ENCODE data around the gene MRFAP1L1. TPM values are rescaled to one million over a fixed set of nuclear protein-coding genes. Genes with fewer than 3 reads are reported as not detected.

The MRFAP1L1 gene
- total RNA-seq, 1 experiment from 2014 or later = 61.1 TPM

GRCh38 chr4:6716958-6717655 is 7.4 kb upstream of the MRFAP1L1 start:
- no peak for DNase-seq (ENCODE audit: low read depth)

DNA sequence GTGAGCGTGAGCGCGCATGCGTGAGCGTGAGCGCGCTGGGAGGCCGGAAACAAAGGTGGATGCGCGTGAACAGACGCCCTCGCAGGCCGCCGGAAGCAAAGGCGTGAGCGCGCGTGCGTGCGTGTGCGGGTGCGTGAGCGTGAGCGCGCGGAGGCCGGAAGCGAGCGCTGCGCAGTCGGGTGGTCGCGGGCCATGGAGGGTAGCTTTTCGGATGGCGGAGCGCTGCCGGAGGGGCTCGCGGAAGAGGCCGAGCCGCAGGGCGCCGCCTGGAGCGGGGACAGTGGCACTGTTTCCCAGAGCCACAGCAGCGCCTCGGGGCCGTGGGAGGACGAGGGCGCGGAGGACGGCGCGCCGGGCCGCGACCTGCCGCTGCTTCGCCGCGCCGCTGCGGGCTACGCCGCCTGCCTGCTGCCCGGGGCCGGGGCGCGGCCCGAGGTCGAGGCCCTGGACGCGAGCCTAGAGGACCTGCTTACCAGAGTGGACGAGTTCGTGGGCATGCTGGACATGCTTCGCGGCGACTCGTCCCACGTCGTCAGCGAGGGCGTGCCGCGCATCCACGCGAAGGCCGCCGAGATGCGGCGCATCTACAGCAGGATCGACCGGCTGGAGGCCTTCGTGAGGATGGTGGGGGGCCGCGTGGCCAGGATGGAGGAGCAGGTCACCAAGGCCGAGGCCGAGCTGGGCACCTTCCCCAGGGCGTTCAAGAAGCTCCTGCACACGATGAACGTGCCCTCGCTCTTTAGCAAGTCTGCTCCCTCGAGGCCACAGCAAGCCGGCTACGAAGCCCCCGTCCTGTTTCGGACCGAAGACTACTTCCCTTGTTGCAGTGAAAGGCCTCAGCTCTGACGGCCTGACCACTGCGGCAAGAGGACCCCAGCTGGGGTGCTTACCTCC is 6.6 kb upstream of the MRFAP1L1 start, which contains the start of gene BLOC1S4:
TSS of gene BLOC1S4 (plus strand) at position 157 of the 894 bp plus-strand sequence. CDS start at position 193, 36 bp downstream.
- DNase-seq (ENCODE audit: low read depth) = peak; percentile 87

DNA sequence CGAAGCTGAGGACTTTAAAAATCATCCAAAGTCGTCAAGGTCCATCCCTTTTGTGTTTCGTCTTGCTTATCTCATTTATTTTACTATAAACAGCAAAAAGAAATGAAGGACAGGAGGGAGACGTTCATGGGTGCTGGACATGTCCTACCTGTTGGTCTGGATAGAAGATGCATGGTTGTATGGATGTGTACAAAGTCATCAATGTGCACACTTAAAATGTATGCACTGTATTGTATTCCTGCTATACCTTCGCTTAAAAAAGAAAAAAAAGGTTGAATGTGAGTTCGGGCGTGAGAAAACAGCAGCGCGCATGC is 6.0 kb upstream of the MRFAP1L1 start:
- no peak for DNase-seq (ENCODE audit: low read depth)

DNA sequence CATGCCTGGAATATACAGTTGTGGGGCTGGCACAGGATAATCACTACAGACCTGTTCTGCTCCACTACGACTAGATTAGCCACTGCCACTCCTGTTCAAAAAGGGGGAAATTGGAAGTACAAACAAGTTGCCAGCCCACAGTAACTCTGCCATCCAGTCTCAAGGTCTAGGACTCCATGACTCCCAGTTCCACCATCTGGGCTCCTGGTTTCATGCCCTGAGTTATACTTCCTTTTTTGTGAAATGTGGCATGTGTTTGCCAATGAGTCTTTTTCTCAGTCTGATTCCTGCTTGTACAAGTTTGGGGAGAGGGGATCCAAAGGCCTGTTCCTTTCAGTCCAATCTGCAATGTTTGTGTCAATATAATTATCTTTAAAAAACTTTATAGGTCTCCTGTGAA is 5.3 kb upstream of the MRFAP1L1 start:
- no peak for DNase-seq (ENCODE audit: low read depth)

DNA sequence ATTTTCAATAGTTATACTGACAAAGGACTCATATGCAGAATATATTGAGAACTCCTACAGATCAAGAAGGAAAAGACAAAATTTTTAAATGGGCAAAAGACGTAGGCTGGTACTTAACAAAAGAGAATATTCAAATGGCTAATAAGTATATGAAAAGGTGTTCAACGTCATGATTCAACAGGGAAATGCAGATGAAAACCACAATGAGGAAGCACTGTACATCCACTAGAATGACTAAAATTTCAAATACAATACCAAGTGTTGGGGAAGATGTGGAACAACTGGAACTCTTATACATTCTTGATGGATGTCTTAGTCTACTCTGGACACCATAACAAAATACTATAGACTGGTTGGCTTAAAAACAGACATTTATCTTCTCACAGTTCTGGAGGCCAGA is 1.3 kb upstream of the MRFAP1L1 start:
- DNase-seq (ENCODE audit: low read depth) = no peak

GRCh38 chr4:6710282-6710681 is 617 bp upstream of the MRFAP1L1 start:
- no peak for DNase-seq (ENCODE audit: low read depth)

- DNase-seq (ENCODE audit: low read depth) = no peak
Observed at GRCh38 chr4:6706173-6706572, 3.5 kb downstream of the MRFAP1L1 start.

- DNase-seq (ENCODE audit: low read depth) = no peak
Observed at GRCh38 chr4:6705646-6706045, 4.0 kb downstream of the MRFAP1L1 start.

GRCh38 chr4:6703786-6704185 is 5.9 kb downstream of the MRFAP1L1 start:
- peak; percentile 43 for DNase-seq (ENCODE audit: low read depth)

- DNase-seq (ENCODE audit: low read depth) = no peak
Observed at GRCh38 chr4:6702761-6703160, 6.9 kb downstream of the MRFAP1L1 start.

DNA sequence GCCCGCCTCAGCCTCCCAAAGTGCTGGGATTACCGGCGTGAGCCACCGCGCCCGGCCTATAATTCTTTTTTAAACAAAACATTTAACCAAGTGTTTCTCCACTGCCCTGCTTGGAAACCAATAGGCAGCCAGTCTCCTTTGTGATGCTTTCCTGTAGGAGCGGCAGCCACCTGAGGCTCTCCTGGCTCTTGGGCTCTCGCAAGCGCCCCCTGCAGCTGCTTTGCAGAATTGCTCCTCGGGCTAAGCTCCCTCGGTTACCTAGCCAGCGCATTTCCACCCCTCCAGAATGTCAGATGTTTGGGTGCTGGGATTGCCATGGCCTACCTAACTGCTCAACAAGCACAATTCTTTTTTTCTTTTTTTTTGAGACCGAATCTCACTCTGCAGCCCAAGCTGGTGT is 8.3 kb downstream of the MRFAP1L1 start:
- no peak for DNase-seq (ENCODE audit: low read depth)

DNA sequence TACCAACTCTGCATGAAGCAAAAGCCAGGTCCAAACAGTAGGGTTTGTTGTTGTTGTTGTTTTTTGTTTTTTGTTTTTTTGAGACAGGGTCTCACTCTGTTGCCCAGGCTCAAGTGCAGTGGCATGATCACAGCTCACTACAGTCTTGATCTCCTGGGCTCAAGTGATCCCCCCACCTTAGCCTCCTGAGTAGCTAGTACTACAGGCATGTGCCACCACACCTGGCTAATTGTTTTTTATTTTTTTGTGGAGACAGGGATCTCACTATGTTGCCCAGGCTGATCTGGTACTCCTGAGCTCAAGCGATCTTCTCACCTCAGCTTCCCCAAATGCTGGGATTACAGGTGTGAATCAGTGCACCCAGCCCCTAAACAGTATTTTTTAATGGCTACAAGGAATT is 9.8 kb downstream of the MRFAP1L1 start:
- no peak for DNase-seq (ENCODE audit: low read depth)

- no peak for DNase-seq (ENCODE audit: low read depth)
Observed at GRCh38 chr4:6699388-6699787, 10.3 kb downstream of the MRFAP1L1 start.

GRCh38 chr4:6697131-6697530 is 12.5 kb downstream of the MRFAP1L1 start:
- DNase-seq (ENCODE audit: low read depth) = no peak

- DNase-seq (ENCODE audit: low read depth) = no peak
Observed at GRCh38 chr4:6696611-6697010, 13.1 kb downstream of the MRFAP1L1 start.

DNA sequence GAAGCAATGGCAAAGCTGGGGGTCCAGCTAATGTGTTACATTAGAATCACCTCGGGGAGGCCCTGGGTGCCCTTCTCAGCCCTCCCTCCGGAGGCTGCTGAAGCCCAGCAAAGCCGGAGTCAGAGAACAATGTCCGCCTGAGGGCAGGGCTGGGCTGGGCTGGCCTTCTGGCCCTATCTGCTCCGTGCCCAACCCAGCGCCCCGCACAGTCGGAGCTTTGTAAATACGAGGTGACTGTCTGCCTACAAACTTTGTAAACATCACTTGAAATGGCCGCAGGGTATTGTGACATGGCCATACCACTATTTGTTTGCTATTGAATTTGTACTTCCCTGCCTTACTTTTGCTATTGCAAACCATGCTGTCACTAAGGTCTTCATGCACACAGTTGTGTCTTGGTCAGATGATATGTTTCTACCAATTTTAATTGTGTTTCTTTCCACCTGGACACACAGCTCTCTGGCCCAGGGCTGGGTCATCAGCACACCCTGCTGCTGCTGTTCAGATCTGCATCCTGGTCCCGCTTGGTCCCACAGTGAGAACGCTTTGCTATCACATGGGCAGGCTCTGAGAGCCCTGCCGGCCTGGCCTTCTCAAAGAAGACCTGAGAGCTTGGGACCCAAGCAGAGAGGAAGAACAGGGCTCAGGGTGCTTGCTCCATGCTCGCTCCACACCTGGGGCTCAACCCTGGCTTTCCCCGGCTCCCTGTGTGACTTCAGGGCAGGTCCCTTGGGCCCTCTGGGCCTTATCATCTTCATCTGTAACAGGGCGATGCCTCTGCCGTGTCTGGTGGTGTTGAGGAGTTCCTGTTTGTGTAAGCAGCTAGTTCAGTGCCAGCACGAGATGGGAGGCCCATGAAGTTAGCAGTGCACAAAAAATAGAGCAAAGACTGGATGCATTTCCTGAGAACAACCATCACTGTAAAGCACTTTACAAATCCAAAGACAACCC is 13.7 kb downstream of the MRFAP1L1 start:
- DNase-seq (ENCODE audit: low read depth) = no peak

- no peak for DNase-seq (ENCODE audit: low read depth)
Observed at GRCh38 chr4:6694177-6694901, 15.3 kb downstream of the MRFAP1L1 start.

GRCh38 chr4:6693231-6694176 is 16.2 kb downstream of the MRFAP1L1 start, which contains the start of gene S100P:
TSS of gene S100P (plus strand) at chr4:6693878. CDS start at chr4:6693933, 55 bp downstream.
- DNase-seq (ENCODE audit: low read depth) = no peak

- peak; percentile 25 for DNase-seq (ENCODE audit: low read depth)
Observed at GRCh38 chr4:6692806-6693205, 16.9 kb downstream of the MRFAP1L1 start.

DNA sequence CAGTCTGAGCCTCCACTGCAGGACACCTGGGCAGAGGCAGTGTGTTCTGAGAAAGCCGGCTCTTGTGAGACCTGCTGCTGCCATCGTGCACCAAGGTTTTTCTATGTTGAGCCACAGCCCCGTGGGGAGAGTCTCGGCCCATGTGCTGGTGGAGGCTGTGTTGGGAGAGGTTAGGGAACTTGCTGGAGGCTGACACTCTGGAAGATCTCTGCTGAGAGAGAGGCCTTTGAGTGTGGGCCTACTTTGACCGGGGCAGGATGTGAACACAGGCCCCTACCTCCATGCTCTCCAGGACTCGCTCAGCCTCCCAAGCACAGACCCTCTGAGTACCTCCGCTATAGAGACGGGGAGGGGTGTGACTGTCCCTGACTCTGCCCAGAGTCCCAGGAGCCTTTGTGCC is 17.3 kb downstream of the MRFAP1L1 start:
- DNase-seq (ENCODE audit: low read depth) = no peak

All from LHCN-M2 (cell line).